ENCODE data around the gene CTNND2.

The CTNND2 gene

DNA sequence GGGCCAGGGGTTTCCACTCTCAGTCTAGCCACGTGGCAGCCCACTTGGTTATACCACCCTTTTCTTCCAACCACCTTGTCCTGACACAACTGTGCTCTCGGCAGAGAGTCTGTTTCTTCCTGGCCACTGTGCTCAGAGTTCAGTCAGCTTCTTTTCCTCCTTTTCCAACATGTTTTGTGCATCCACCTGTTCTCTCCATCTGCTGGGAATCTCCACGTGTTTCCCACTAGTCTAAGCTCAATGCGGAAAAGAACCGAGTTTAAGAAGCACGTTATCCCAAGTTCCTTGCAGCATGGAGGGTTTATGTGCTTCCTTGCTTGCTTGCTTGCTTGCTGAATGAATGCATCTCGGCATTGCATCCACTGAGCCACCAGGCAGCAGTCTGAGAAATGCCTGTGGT, 599.6 kb downstream of the CTNND2 start:
- no peaks in the 10 kb centered on the region for H3K27me3 ChIP-seq (ENCODE audit: low read depth, low read length)

DNA sequence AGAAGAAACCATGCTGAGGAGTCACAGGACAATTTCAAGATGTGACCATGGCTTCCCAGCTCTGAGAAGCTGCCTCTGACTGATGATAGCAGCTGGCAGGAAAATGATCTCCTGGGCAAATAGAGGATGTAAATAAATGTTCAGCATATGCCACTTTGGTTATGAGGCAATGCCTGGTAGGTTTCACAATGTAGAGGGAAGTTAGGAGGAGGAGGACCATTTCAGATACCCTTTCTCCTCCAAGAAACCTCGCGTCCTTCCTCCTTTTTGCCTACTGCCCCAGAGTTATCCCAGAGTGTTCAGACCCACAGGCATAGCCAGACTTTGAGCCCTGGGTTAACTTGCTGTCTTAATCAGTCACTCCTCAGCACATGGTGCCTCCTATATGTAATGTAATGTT, 601.6 kb downstream of the CTNND2 start:
- Histone ChIP-seq H3K27ac (ENCODE audit: low read length) (no peak overlapping the region), H3K4me1 (ENCODE audit: control insufficient read depth in 1 of 2, insufficient read depth in 2 of 2, low read length in 2 of 2) (no peaks in the 10 kb centered on the region), H3K4me3 (ENCODE audit: low read depth in 1 of 2, low read length in 2 of 2) (no peak overlapping the region), H3K36me3 (ENCODE audit: control insufficient read depth in 1 of 2, insufficient read depth in 2 of 2, low read length in 2 of 2) (no peaks in the 10 kb centered on the region), H3K9me3 (ENCODE audit: control insufficient read depth in 1 of 2, low read length in 2 of 2) (no peaks in the 10 kb centered on the region), H3K27me3 (ENCODE audit: low read depth, low read length) (no peaks in the 10 kb centered on the region)

More for the DNA sequence above, 599.6 kb downstream of the CTNND2 start:
- Histone ChIP-seq H3K9me3 (ENCODE audit: control insufficient read depth in 1 of 2, low read length in 2 of 2) (no peaks in the 10 kb centered on the region), H3K27ac (ENCODE audit: low read length) (no peak overlapping the region), H3K36me3 (ENCODE audit: control insufficient read depth in 1 of 2, insufficient read depth in 2 of 2, low read length in 2 of 2) (no peaks in the 10 kb centered on the region), H3K4me1 (ENCODE audit: control insufficient read depth in 1 of 2, insufficient read depth in 2 of 2, low read length in 2 of 2) (no peaks in the 10 kb centered on the region), H3K4me3 (ENCODE audit: low read depth in 1 of 2, low read length in 2 of 2) (no peak overlapping the region)

DNA sequence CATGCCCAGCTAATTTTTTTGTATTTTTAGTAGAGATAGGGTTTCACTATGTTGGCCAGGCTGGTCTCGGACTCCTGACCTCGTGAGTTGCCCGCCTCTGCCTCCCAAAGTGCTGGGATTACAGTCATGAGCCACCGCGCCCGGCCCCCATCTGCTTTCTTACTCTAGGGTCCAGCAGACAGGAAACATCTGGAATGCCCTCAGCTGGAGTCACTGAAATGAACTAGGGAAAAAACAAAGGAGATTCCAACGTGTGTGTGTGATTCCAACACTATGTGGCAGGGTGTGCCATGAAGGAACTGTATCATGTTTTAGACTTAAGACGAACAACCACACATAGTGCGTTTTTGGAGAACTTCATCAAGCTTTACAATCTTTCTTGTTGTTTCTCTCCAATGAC, 603.1 kb downstream of the CTNND2 start:
- no peaks in the 10 kb centered on the region for H3K4me1 ChIP-seq (ENCODE audit: control insufficient read depth in 1 of 2, insufficient read depth in 2 of 2, low read length in 2 of 2)
- H3K27ac ChIP-seq (ENCODE audit: low read length) = no peak overlapping the region
- no peaks in the 10 kb centered on the region for H3K36me3 ChIP-seq (ENCODE audit: control insufficient read depth in 1 of 2, insufficient read depth in 2 of 2, low read length in 2 of 2)
- no peak overlapping the region for H3K4me3 ChIP-seq (ENCODE audit: low read depth in 1 of 2, low read length in 2 of 2)
- no peaks in the 10 kb centered on the region for H3K9me3 ChIP-seq (ENCODE audit: control insufficient read depth in 1 of 2, low read length in 2 of 2)
- no peaks in the 10 kb centered on the region for H3K27me3 ChIP-seq (ENCODE audit: low read depth, low read length)

DNA sequence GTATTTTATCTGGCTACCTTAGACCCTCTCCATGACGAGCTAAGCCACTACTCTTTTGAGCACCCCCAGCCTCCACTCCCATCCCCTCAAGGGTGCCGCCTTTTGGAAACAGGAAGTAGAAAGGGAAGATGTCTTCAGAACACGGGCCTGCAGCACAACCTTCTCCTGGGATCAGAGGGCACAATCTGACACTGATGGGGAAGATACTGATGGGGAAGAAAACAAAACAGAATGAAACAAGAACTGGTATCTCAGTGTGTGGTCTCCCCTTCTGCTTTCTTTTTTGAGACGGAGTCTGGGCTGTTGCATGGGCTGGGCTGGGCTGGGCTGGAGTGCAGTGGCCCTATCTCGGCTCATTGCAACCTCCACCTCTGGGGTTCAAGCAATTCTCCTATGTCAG, 603.5 kb downstream of the CTNND2 start:
- Histone ChIP-seq H3K9me3 (ENCODE audit: control insufficient read depth in 1 of 2, low read length in 2 of 2) (no peaks in the 10 kb centered on the region), H3K27ac (ENCODE audit: low read length) (no peak overlapping the region), H3K4me3 (ENCODE audit: low read depth in 1 of 2, low read length in 2 of 2) (no peak overlapping the region), H3K27me3 (ENCODE audit: low read depth, low read length) (no peaks in the 10 kb centered on the region), H3K36me3 (ENCODE audit: control insufficient read depth in 1 of 2, insufficient read depth in 2 of 2, low read length in 2 of 2) (no peaks in the 10 kb centered on the region), H3K4me1 (ENCODE audit: control insufficient read depth in 1 of 2, insufficient read depth in 2 of 2, low read length in 2 of 2) (no peaks in the 10 kb centered on the region)

DNA sequence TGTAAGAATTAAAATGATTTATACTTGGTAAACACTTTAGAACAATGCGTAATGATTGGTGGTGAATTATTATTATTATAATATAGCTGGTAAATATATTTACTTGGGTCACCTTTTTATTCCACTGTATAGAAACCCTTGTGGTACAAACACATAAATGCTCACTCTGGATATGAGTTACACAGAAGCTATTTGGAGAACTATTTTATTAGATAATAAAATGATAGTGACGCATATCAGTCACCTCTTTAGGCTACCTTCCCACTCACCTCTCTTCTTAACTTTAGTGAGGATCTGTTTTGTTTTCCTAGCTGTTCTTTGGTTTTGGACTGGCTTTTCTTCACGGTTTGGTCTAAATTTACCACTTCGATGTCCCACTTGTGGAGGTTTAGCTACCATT, 605.4 kb downstream of the CTNND2 start:
- H3K36me3 ChIP-seq (ENCODE audit: control insufficient read depth in 1 of 2, insufficient read depth in 2 of 2, low read length in 2 of 2) = no peaks in the 10 kb centered on the region

DNA sequence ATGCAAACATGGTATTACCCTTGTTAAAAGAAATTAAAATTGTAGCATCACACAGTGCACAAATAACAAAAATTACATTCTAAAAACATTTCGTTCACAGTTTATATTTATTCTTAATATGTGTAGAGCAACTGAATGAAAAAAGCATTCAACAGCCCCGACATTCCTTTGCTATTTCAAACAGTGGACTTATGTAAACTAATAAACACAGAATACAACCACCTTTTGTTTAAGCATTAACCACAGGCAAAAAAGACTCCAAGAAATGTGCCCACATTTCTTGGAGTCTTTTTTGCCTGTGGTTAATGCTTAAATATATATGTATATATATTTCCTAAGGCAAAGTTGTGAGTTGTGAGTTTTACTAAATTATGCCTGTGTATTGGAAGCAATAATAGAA, 610.7 kb downstream of the CTNND2 start:
- H3K36me3 ChIP-seq (ENCODE audit: control insufficient read depth in 1 of 2, insufficient read depth in 2 of 2, low read length in 2 of 2) = no peaks in the 10 kb centered on the region
- no peak overlapping the region for H3K27ac ChIP-seq (ENCODE audit: low read length)
- no peaks in the 10 kb centered on the region for H3K4me1 ChIP-seq (ENCODE audit: control insufficient read depth in 1 of 2, insufficient read depth in 2 of 2, low read length in 2 of 2)
- no peak overlapping the region for H3K4me3 ChIP-seq (ENCODE audit: low read depth in 1 of 2, low read length in 2 of 2)
- no peaks in the 10 kb centered on the region for H3K9me3 ChIP-seq (ENCODE audit: control insufficient read depth in 1 of 2, low read length in 2 of 2)
- no peaks in the 10 kb centered on the region for H3K27me3 ChIP-seq (ENCODE audit: low read depth, low read length)

More for the DNA sequence above, 605.4 kb downstream of the CTNND2 start:
- Histone ChIP-seq H3K27ac (ENCODE audit: low read length) (no peak overlapping the region), H3K4me1 (ENCODE audit: control insufficient read depth in 1 of 2, insufficient read depth in 2 of 2, low read length in 2 of 2) (no peaks in the 10 kb centered on the region), H3K27me3 (ENCODE audit: low read depth, low read length) (no peaks in the 10 kb centered on the region), H3K9me3 (ENCODE audit: control insufficient read depth in 1 of 2, low read length in 2 of 2) (no peaks in the 10 kb centered on the region), H3K4me3 (ENCODE audit: low read depth in 1 of 2, low read length in 2 of 2) (no peak overlapping the region)

DNA sequence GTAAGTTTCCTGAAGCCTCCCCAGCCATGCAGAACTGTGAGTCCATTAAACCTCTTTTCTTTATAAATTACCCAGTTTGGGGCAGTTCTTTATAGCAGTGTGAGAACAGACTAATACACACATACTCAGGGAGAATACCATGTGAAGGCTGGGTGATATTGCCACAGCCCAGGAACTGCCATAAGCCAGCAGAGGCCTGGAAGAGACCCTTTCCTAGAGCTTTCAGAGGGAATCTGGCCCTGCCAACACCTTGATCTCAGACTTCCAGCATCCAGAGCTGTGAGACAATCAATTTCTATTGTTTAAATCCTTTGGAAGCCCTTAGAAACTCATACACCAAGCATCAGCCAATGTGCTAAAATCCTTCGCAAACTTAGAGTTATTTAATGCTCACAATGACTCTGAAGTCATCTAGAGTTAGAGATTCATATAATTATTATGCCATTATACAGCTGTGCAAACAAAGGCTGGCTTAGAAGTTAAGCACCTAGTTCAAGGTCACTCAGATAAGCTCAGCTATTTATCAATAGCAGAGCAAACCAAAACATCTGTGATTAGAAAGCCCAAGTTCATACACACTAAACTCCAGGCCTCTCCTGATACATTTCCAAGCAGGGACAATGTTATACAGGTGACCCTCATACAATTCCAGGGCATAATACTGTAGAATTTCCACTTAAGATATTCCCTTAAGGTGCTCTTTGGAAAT, 611.4 kb downstream of the CTNND2 start:
- Histone ChIP-seq H3K36me3 (ENCODE audit: control insufficient read depth in 1 of 2, insufficient read depth in 2 of 2, low read length in 2 of 2) (no peaks in the 10 kb centered on the region), H3K4me1 (ENCODE audit: control insufficient read depth in 1 of 2, insufficient read depth in 2 of 2, low read length in 2 of 2) (no peaks in the 10 kb centered on the region), H3K27ac (ENCODE audit: low read length) (no peak overlapping the region), H3K27me3 (ENCODE audit: low read depth, low read length) (no peaks in the 10 kb centered on the region), H3K4me3 (ENCODE audit: low read depth in 1 of 2, low read length in 2 of 2) (no peak overlapping the region), H3K9me3 (ENCODE audit: control insufficient read depth in 1 of 2, low read length in 2 of 2) (no peaks in the 10 kb centered on the region)

DNA sequence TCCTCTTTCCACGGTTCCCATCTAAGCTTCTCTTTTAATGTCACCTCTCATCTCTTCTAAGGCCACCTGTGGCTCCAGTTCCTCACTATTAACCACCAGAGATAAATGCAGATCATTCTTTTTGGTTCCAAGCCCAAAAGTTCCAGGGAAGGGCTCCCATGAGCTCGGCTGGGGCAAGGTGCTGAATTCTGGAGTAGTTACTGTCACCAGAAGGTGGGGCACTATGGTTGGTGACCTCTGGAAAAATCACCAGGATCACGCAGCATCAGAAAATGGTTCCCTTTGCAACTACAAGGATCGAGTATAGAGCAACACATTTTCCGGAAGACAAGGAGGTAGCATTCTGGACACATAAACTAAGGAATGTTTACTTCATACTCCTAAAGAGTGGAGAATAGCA, 614.5 kb downstream of the CTNND2 start:
- Histone ChIP-seq H3K9me3 (ENCODE audit: control insufficient read depth in 1 of 2, low read length in 2 of 2) (no peaks in the 10 kb centered on the region), H3K27me3 (ENCODE audit: low read depth, low read length) (no peaks in the 10 kb centered on the region), H3K27ac (ENCODE audit: low read length) (no peak overlapping the region)

DNA sequence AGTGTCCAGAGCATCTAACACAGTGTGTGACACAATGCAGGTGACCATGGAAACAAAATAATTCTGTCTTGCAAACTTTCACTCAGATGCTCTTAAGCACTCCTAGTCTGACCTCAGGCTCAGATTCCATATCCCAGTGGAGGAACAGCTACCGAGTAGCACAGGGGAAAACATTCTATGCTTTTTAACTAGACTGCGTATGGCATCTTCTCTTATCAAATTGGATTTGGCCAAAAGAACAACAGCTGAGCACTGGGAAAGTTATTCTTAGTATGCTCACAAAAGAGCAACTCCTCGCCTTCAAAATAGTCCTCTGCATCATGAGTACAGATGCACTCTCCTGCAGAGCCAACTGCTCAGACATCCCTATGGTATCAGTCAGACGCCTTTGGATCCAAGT, 615.0 kb downstream of the CTNND2 start:
- Histone ChIP-seq H3K36me3 (ENCODE audit: control insufficient read depth in 1 of 2, insufficient read depth in 2 of 2, low read length in 2 of 2) (no peaks in the 10 kb centered on the region), H3K4me3 (ENCODE audit: low read depth in 1 of 2, low read length in 2 of 2) (no peak overlapping the region), H3K9me3 (ENCODE audit: control insufficient read depth in 1 of 2, low read length in 2 of 2) (no peaks in the 10 kb centered on the region), H3K27ac (ENCODE audit: low read length) (no peak overlapping the region), H3K4me1 (ENCODE audit: control insufficient read depth in 1 of 2, insufficient read depth in 2 of 2, low read length in 2 of 2) (no peaks in the 10 kb centered on the region), H3K27me3 (ENCODE audit: low read depth, low read length) (no peaks in the 10 kb centered on the region)

More for the DNA sequence above, 614.5 kb downstream of the CTNND2 start:
- H3K4me1 ChIP-seq (ENCODE audit: control insufficient read depth in 1 of 2, insufficient read depth in 2 of 2, low read length in 2 of 2) = no peaks in the 10 kb centered on the region
- no peaks in the 10 kb centered on the region for H3K36me3 ChIP-seq (ENCODE audit: control insufficient read depth in 1 of 2, insufficient read depth in 2 of 2, low read length in 2 of 2)
- no peak overlapping the region for H3K4me3 ChIP-seq (ENCODE audit: low read depth in 1 of 2, low read length in 2 of 2)

DNA sequence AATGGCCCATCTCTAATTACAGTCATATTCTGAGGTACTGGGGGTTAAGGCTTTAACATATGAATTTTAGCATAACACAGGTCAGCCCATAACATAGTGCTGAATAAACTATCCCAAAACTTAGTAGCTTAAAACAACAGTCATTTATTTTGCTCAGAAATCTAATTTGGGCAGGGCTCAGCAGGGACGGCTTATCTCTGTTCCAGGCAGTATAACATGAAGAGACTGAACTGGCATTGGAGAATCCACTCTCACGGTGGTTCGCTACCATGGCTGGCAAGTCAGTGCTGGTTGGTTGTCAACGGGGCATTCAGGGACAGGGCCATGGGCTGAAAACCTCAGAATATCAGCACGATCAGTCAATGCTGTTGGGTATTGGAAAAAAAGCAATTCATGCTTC, 622.4 kb downstream of the CTNND2 start:
- Histone ChIP-seq H3K4me3 (ENCODE audit: low read depth in 1 of 2, low read length in 2 of 2) (no peak overlapping the region), H3K4me1 (ENCODE audit: control insufficient read depth in 1 of 2, insufficient read depth in 2 of 2, low read length in 2 of 2) (no peaks in the 10 kb centered on the region), H3K27ac (ENCODE audit: low read length) (no peak overlapping the region), H3K27me3 (ENCODE audit: low read depth, low read length) (no peaks in the 10 kb centered on the region), H3K9me3 (ENCODE audit: control insufficient read depth in 1 of 2, low read length in 2 of 2) (peaks cover 0 to 8% of the 10 kb centered on the region in 2 donors), H3K36me3 (ENCODE audit: control insufficient read depth in 1 of 2, insufficient read depth in 2 of 2, low read length in 2 of 2) (no peaks in the 10 kb centered on the region)

DNA sequence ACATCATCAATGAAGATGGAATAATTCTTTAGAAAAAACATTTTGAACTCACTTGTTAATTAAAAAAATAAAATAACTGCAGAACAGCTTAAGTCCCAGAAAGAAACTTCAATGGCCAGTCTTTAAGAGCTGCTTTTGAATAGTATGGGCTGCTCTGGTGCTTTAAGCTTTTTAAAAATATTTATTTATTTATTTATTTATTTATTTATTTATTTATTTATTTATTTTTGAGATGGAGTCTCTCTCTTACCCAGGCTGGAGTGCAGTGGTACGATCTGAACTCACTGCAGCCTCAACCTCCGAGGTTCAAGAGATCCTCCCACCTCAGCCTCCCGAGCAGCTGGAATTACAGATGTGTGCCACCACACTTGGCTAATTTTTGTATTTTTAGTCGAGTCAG, 626.9 kb downstream of the CTNND2 start:
- no peak overlapping the region for H3K4me3 ChIP-seq (ENCODE audit: low read depth in 1 of 2, low read length in 2 of 2)
- no peaks in the 10 kb centered on the region for H3K4me1 ChIP-seq (ENCODE audit: control insufficient read depth in 1 of 2, insufficient read depth in 2 of 2, low read length in 2 of 2)
- H3K27ac ChIP-seq (ENCODE audit: low read length) = no peak overlapping the region
- H3K27me3 ChIP-seq (ENCODE audit: low read depth, low read length) = no peaks in the 10 kb centered on the region
- peaks cover 0 to 6% of the 10 kb centered on the region in 2 donors for H3K9me3 ChIP-seq (ENCODE audit: control insufficient read depth in 1 of 2, low read length in 2 of 2)
- no peaks in the 10 kb centered on the region for H3K36me3 ChIP-seq (ENCODE audit: control insufficient read depth in 1 of 2, insufficient read depth in 2 of 2, low read length in 2 of 2)

Measured in muscle layer of duodenum (tissue), 2 donors.